IPS-18a (cell line): ENCODE data around the gene MB21D2.

ENCODE experiments used
- H3K27ac ChIP-seq: one replicate; pipeline ENCODE4 v1.5.1; 2013; ENCODE audit warnings: low read length
- H3K27me3 ChIP-seq: one replicate; pipeline ENCODE4 v1.6.1; 2013; ENCODE audit warnings: mild to moderate bottlenecking, low read length; ENCODE audit not compliant: control insufficient read depth, insufficient read depth
- H3K36me3 ChIP-seq: one replicate; pipeline ENCODE4 v1.6.1; 2013; ENCODE audit warnings: low read depth, low read length; ENCODE audit not compliant: control insufficient read depth
- H3K4me1 ChIP-seq: one replicate; pipeline ENCODE4 v1.6.1; 2013; ENCODE audit warnings: low read depth, low read length; ENCODE audit not compliant: control insufficient read depth
- H3K4me3 ChIP-seq: one replicate; pipeline ENCODE4 v1.5.1; 2013; ENCODE audit warnings: low read length
- H3K9ac ChIP-seq: one replicate; pipeline ENCODE4 v1.6.1; 2013; ENCODE audit warnings: mild to moderate bottlenecking, low read length, moderate library complexity
- H3K9me3 ChIP-seq: one replicate; pipeline ENCODE4 v1.6.1; 2013; ENCODE audit warnings: low read depth, low read length; ENCODE audit not compliant: control insufficient read depth

MB21D2 gene

DNA sequence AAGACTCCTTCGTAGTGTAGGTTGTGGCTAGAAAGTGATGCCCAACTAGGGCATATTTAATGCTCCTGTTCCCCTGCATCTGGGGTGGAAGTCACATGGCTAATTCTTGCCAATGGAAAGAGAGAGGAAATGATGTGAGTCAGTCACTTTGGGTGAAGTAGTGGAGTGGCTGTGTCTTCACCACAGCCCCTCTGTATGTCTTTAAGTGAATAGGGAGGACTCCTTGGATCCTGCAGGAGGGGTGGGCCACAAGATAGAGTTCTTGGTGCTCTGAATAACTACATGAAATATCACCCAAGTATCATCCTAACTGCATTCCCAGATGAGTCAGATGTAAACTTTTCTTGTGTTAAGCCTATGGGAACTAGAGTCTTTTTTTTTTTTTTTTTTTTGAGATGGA lies 17.8 kb upstream of the MB21D2 start:
- no peak overlapping the region for H3K9ac ChIP-seq
- H3K4me1 ChIP-seq, result no peaks in the 10 kb centered on the region
- H3K9me3 ChIP-seq, result no peaks in the 10 kb centered on the region
- no peaks in the 10 kb centered on the region for H3K27me3 ChIP-seq
- no peak overlapping the region for H3K4me3 ChIP-seq
- no peaks in the 10 kb centered on the region for H3K36me3 ChIP-seq
- no peak overlapping the region for H3K27ac ChIP-seq

DNA sequence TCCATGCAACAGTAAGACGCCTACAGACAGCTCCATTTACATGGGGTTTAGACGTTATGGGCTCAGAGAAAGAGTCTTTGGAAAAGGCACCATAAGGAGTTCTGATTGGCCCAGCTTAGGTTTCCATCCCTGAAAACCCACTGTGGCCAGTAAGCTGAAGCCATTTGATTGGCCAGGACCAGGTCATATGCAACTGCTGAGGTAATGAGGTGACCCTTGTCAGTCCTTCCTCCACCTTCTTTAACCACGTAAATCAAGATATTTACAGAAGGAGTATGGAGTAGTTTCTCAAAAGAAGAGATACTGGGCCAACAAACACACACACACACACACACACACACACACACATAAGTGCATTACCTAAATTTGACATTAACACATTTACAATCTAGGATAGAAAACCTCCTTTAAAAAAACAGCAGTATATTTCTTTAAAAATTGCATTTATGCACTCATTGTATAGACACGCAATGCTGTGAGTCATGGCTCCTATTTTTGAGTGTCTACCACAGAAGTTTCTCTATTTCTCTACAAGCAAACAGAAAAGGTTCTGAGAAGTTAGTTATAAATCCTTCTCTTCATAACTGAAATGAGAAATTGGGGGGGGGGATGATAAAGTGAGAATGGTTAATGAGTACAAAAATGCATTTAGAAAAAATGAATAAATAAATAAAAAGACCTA lies 16.3 kb upstream of the MB21D2 start:
- H3K27me3 ChIP-seq, result no peaks in the 10 kb centered on the region
- no peak overlapping the region for H3K9ac ChIP-seq
- no peaks in the 10 kb centered on the region for H3K36me3 ChIP-seq
- no peak overlapping the region for H3K27ac ChIP-seq
- H3K4me1 ChIP-seq, result no peaks in the 10 kb centered on the region
- no peaks in the 10 kb centered on the region for H3K9me3 ChIP-seq
- no peak overlapping the region for H3K4me3 ChIP-seq

DNA sequence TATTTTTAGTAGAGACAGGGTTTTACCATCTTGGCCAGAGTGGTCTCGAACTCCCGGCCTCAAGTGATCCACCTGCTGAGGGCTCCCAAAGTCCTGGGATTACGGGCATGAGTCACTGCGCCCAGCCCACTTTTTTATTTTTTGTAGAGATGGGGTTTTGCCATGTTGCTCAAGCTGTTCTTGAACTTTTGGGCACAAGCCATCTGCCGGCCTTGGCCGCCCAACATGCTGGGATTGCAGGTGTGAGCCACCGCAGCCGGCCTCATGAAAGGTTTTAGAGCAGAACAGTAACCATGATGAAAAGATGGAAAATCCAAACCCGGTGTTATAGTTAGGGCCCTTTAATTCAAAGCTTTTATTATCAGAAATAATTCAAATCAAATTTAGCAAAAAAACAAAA lies 15.6 kb upstream of the MB21D2 start:
- no peak overlapping the region for H3K27ac ChIP-seq
- H3K36me3 ChIP-seq, result no peaks in the 10 kb centered on the region
- H3K9me3 ChIP-seq, result no peaks in the 10 kb centered on the region
- no peak overlapping the region for H3K4me3 ChIP-seq
- no peaks in the 10 kb centered on the region for H3K4me1 ChIP-seq
- no peak overlapping the region for H3K9ac ChIP-seq
- H3K27me3 ChIP-seq, result no peaks in the 10 kb centered on the region

DNA sequence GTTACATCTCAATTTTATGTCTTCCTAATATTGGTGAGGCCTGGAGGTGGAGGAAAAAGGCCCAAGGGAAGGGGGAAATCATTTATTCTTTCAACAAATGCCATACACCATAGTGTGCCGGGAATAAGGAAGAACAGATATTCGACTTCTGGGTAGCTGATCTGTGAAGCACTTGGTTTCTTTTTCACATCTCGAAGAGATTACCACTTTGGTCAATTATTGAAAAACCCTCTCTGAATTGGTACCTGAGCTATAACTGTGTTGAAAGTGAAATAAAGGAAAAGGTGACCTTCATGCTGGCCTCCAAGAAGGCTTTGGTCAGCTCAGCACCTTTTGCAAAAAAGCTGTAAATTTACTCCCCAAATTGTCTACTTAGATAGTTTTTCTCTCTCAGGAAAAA lies 14.2 kb upstream of the MB21D2 start:
- Histone ChIP-seq H3K4me3 (no peak overlapping the region), H3K4me1 (no peaks in the 10 kb centered on the region), H3K27me3 (no peaks in the 10 kb centered on the region), H3K36me3 (no peaks in the 10 kb centered on the region), H3K9ac (no peak overlapping the region), H3K27ac (no peak overlapping the region), H3K9me3 (no peaks in the 10 kb centered on the region)

DNA sequence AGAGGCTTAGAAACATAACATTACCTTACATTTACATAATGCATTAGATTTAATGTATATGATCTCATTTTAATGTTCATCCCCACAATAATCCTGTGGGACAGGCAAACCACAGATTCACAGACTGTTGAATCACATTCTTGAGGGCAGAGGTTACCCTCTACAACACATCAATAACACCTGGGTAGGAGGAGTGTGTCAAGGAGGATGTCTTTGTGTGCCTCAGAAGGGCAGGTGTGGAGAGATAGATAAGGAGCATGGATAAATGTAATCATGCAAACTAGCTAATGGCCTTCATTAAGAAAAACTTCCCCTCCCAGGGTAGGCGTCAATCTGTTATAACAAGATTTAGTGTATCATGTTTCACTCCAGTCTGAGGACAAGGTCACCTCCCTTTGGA lies 12.9 kb upstream of the MB21D2 start:
- H3K27ac ChIP-seq, result no peak overlapping the region
- H3K36me3 ChIP-seq, result no peaks in the 10 kb centered on the region
- no peaks in the 10 kb centered on the region for H3K4me1 ChIP-seq
- no peaks in the 10 kb centered on the region for H3K27me3 ChIP-seq
- H3K4me3 ChIP-seq, result no peak overlapping the region
- H3K9me3 ChIP-seq, result no peaks in the 10 kb centered on the region
- no peak overlapping the region for H3K9ac ChIP-seq

DNA sequence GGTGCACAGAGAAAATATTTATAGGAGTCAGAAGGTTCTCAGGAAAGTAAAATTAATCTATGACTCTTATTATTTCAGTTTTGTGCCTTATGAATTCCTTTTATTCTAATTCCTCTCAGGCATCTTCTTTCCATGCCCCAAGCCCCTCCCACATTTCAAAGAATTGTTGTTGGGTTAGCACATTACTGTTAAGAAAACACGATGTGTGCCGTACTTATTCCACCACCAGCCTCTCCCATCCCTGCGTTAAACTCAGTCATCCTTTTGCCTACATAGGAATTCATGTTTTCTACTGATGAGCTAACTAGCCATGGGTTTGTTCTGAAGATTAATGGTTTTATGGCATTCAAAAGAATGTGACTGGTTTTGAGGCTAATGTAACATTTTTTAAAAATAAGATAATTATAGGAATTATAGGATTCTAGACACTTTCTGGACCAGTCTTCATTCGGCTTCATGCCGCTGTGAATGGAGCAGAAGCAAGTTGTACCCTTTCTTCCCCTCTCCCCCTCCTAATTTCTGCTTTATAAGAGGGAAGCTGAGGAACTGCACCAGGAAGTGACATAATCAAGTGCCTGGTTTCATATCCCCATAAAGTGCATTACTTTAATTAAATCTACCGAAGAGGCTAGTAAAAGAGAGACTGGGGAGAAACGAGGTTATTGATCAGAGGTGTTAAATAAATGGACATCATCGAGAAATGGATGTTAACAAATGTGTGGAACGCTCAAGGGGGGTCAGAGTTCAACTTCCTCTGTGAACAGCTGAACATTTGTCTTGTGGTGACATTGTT lies 12.3 kb upstream of the MB21D2 start:
- Histone ChIP-seq H3K9ac (no peak overlapping the region), H3K4me1 (no peaks in the 10 kb centered on the region), H3K27me3 (no peaks in the 10 kb centered on the region), H3K36me3 (no peaks in the 10 kb centered on the region), H3K9me3 (no peaks in the 10 kb centered on the region), H3K27ac (no peak overlapping the region), H3K4me3 (no peak overlapping the region)

DNA sequence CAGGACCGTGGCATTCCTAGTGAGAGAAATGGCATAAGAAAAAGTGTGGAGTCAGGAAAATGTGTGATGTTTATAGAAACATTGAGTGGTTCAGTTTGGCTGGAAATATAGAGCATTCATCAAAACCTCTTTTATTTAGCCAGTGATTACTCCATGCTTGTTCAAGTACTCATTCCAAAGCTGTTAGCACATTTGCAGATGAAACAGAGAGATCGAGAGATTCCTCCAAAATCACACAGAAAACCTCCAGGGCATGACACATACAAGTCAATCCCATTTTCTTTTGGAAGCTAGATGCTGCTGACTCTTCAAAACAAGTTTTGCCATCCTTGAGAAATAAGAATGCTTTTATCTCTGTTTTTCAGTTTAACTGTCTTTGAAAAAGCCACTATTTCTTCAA lies 11.5 kb upstream of the MB21D2 start:
- no peaks in the 10 kb centered on the region for H3K36me3 ChIP-seq
- no peak overlapping the region for H3K9ac ChIP-seq
- no peaks in the 10 kb centered on the region for H3K27me3 ChIP-seq
- H3K4me3 ChIP-seq, result no peak overlapping the region
- peaks cover 1% of the 10 kb centered on the region for H3K4me1 ChIP-seq
- no peak overlapping the region for H3K27ac ChIP-seq
- no peaks in the 10 kb centered on the region for H3K9me3 ChIP-seq

DNA sequence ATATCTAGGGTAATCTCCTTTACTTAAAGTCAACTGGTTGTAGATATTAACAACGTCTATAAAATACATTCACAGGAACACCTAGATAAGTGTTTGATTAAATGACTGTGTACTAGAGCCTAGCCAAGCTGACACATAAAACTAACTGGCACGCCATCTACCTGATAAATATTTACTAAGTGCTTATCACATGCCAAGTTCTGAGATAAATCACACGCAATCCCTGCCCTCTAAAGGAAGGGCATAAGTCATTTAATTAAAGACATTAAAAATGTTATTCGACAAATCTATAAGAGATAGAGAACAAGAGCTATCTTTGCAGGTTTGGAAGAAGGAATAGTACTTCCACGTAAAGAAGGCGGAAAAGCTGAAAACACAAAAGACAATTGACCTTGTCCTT lies 11.1 kb upstream of the MB21D2 start:
- Histone ChIP-seq H3K4me3 (no peak overlapping the region), H3K4me1 (peaks cover 5% of the 10 kb centered on the region), H3K9me3 (no peaks in the 10 kb centered on the region), H3K36me3 (no peaks in the 10 kb centered on the region), H3K27me3 (no peaks in the 10 kb centered on the region), H3K27ac (no peak overlapping the region), H3K9ac (no peak overlapping the region)

DNA sequence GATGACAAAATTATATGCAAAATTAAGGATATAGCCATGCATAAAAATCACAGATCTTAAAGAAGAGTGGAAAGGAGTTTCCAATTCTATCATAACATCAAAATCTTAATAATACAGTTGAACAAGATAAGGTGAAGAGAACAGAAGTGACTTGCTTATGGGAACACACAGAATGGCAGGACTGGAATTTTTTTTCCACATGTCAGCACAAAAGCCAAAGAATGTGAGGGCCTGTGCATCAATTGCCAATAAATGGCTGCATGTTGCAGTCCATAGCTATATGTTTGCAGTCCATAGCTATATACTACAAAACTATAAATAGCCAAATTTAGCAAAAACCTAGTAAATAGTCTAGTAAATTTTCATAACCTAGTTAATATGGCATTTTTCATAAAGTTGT lies 10.4 kb upstream of the MB21D2 start:
- Histone ChIP-seq H3K36me3 (no peaks in the 10 kb centered on the region), H3K9me3 (no peaks in the 10 kb centered on the region), H3K27ac (no peak overlapping the region), H3K27me3 (no peaks in the 10 kb centered on the region), H3K9ac (no peak overlapping the region), H3K4me3 (no peak overlapping the region), H3K4me1 (peaks cover 9% of the 10 kb centered on the region)

DNA sequence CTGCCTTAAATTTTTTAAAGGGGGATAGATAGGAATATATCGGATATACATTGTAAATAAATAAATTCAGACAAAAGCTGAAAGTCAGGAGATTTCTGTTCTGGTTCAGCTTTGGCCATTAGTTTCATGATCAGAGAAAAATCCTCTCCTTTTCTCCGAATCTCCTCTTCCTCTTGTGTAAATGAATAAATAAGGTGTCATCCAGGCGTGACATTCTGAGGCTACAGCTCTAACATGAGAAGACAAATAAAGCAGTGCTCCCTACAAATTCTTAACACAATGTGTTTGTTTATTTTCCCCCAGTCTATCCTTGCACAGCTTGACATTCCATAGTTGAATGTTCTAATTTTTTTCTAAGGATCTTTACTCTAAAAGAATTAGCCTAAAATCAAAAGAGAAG lies 9.4 kb upstream of the MB21D2 start:
- Histone ChIP-seq H3K36me3 (no peaks in the 10 kb centered on the region), H3K9me3 (no peaks in the 10 kb centered on the region), H3K27ac (no peak overlapping the region), H3K27me3 (no peaks in the 10 kb centered on the region), H3K4me1 (peaks cover 13% of the 10 kb centered on the region), H3K9ac (no peak overlapping the region), H3K4me3 (no peak overlapping the region)

DNA sequence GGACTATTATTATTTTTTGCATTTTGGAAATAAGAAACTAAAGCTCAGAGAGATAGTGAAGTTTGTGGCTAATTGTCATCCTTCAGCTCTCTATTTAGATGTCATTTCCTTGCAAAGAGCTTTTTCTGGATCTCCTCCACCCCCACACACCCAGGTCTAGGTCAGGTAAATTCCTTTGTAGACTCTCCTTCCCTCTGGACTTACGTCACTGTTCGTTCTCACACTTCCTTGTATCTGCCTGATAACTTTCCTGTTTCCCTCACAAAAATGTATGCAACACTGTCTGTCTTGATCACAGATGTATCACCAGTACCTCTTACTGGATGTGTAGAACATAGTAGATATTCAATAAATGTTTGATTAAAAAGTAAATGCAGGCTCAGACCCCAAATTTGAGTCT lies 6.1 kb upstream of the MB21D2 start:
- H3K4me1 ChIP-seq, result peaks cover 34% of the 10 kb centered on the region
- H3K27ac ChIP-seq, result no peak overlapping the region
- no peak overlapping the region for H3K9ac ChIP-seq
- no peaks in the 10 kb centered on the region for H3K9me3 ChIP-seq
- H3K27me3 ChIP-seq, result peaks cover 6% of the 10 kb centered on the region
- H3K36me3 ChIP-seq, result no peaks in the 10 kb centered on the region
- no peak overlapping the region for H3K4me3 ChIP-seq

DNA sequence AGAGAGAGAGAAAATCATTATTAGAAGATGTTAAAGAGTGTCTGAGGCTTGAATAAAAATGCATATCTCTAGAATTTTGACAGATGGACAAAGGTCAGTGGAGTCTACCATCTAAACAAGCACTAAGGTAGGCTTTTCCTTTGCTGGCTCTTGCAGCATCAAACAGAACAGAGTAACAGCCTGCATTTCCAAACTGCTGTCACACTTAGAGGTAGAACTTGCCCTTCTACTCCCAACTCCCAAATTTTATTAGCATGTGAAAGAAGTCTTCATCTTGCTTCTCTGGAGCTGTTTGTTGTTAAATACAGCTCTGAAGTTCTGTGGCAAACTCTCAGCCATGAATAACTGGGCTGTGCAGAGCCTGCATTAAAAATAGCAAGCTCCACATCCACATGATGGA lies 4.1 kb upstream of the MB21D2 start:
- H3K4me1 ChIP-seq, result peaks cover 38% of the 10 kb centered on the region
- H3K27ac ChIP-seq, result no peak overlapping the region
- no peaks in the 10 kb centered on the region for H3K36me3 ChIP-seq
- H3K27me3 ChIP-seq, result peaks cover 8% of the 10 kb centered on the region
- no peaks in the 10 kb centered on the region for H3K9me3 ChIP-seq
- H3K9ac ChIP-seq, result no peak overlapping the region
- H3K4me3 ChIP-seq, result no peak overlapping the region
